Tibial artery (tissue), 4 donors: Measurements from ENCODE around the gene RNF11.
A peak's percentile ranks its signal among the peaks of the same experiment; 100 is the strongest.

Experiments used
- DNase-seq, 2 donors: peaks; one replicate each; pipeline ENCODE4 v3.0.0-alpha.2; 2019
- H3K27ac ChIP-seq, 2 donors: fragments of 200-600 bp; sonication (generic) in 1 of 2; 1 replicate in 1 of 2; 2 replicates in 1 of 2; pipeline ENCODE4 v1.5.1; 2018 to 2019; ENCODE audit warnings: mild to moderate bottlenecking in 1 of 2
- H3K27me3 ChIP-seq, 2 donors: fragments of 200-600 bp; sonication (generic) in 1 of 2; one replicate each; pipeline versions ENCODE4 v1.5.1 to v1.6.0; 2016 to 2019
- H3K36me3 ChIP-seq, 3 donors: fragments of 200-600 bp; sonication (generic) in 2 of 3; one replicate each; pipeline ENCODE4 v1.5.1; 2016 to 2019; ENCODE audit warnings: mild to moderate bottlenecking in 2 of 3
- H3K4me1 ChIP-seq, 4 donors: fragments of 200-600 bp; sonication (generic) in 2 of 4; 1 replicate in 3 of 4; 2 replicates in 1 of 4; pipeline ENCODE4 v1.5.1; 2016 to 2019
- H3K4me3 ChIP-seq, 2 donors: fragments of 200-600 bp; sonication (generic) in 1 of 2; 1 replicate in 1 of 2; 2 replicates in 1 of 2; pipeline ENCODE4 v1.5.1; 2018 to 2019; ENCODE audit warnings: mild to moderate bottlenecking in 2 of 2
- H3K9me3 ChIP-seq, 3 donors: fragments of 200-600 bp; sonication (generic) in 1 of 3; one replicate each; pipeline ENCODE4 v1.5.1; 2016 to 2019
- CTCF ChIP-seq, 2 experiments: fragments of 200-600 bp in 1 of 2; fragments of 450-650 bp in 1 of 2; IDR thresholded peaks; one replicate each; pipeline ENCODE4 v1.5.1; 2017 to 2019; ENCODE audit warnings: antibody characterized with exemption in 2 of 2, mild to moderate bottlenecking in 1 of 2, moderate library complexity in 1 of 2
- intact Hi-C: fragments of 100-400 bp; cut with DNase I; formaldehyde crosslinking; loops from one replicate; pipeline ENCODE4 v1.15.0; 2023; ENCODE audit warnings: low total_unique reads

Gene RNF11

DNA sequence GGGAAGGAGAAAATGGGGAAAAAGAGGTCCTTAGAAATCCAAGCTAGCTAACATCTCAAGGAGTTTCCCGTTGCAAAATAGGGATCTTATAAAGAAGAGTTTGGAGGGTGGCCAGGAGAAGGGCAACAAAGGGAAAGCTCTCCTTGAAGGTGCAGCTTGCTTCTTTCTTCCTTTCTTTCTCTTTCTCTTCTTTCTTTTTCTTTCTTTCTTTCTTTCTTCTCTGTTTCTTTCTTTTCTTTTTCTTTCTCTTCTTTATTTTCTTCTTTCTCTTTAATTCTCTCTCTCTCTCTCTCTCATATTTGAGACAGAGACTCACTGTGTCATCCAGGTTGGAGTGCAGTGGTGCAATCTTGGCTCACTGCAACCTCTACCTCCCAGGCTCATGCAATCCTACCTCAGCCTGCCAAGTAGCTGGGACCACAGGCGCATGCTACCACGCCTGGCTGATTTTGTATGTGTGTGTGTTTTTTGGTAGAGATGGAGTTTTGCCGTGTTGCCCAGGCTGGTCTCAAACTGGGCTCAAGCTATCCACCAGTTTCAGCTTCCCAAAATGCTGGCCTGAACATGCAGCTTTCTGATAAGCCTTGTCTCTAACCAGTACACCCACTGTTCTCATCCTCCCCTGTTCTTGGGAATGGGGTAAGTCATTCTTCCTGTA lies 44.4 kb downstream of the RNF11 start:
- no peak for DNase-seq
- Histone ChIP-seq H3K27me3 (no peaks in the 10 kb centered on the region), H3K4me3 (no peak overlapping the region), H3K27ac (no peak overlapping the region), H3K9me3 (no peaks in the 10 kb centered on the region), H3K36me3 (peaks cover 0 to 12% (median 5%) of the 10 kb centered on the region in 3 donors), H3K4me1 (peaks cover 0 to 20% (median 10%) of the 10 kb centered on the region in 4 donors)
- no peak for TF ChIP-seq CTCF (IDR thresholded peaks at IDR 0.05)
- intact Hi-C loops: no loop called here

DNA sequence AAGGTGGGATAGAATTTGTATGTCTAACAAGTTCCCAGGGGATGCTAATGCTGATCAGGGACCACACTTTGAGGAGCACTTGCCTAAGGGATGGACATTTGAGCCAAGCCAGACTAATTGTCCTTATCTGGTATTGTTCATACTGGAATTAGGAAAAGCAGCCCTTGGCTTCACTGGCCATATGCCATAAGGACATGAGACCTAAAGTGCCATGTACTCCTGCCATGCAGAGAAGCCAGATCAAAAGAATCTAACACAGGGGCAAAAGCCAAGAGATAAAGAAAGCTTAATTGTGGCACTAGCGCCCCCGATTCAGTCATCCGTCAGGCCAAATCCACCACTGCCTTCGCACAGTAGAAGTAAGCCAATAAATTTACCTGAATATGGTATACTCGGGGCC lies 45.7 kb downstream of the RNF11 start:
- Histone ChIP-seq H3K9me3 (no peaks in the 10 kb centered on the region), H3K4me3 (no peak overlapping the region), H3K27ac (peak overlapping the region in 1 of 2 donors; percentile 52), H3K4me1 (peaks cover 0 to 20% (median 10%) of the 10 kb centered on the region in 4 donors), H3K36me3 (peaks cover 0 to 9% (median 0%) of the 10 kb centered on the region in 3 donors), H3K27me3 (no peaks in the 10 kb centered on the region)
- TF ChIP-seq CTCF (IDR thresholded peaks at IDR 0.05): no peak
- DNase-seq: no peak
- intact Hi-C loops: no loop called here

DNA sequence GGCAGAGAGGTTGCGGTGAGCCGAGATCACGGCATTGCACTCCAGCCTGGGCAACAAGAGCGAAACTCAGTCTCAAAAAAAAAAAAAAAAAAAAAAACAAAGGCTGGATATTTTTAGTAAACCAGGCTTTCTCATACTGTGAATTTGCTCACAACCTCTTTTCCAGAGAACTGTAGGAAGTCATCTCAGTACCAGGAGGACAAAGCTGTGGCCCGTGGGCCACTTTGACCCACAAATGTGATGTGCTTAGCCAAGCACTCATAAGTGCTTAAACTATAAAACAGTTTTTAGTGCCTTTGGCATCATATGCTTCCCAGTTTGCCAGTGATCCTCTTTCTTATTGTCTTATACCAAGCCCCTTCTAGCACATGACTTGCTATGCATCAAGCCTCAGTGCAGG lies 46.5 kb downstream of the RNF11 start:
- Histone ChIP-seq H3K9me3 (no peaks in the 10 kb centered on the region), H3K4me1 (peaks cover 0 to 20% (median 10%) of the 10 kb centered on the region in 4 donors), H3K27me3 (no peaks in the 10 kb centered on the region), H3K36me3 (peaks cover 0 to 2% (median 0%) of the 10 kb centered on the region in 3 donors), H3K27ac (peak overlapping the region in 1 of 2 donors; percentile 52), H3K4me3 (peak overlapping the region in 1 of 2 donors; percentile 24)
- intact Hi-C loops: no loop called here
- DNase-seq: no peak
- no peak for TF ChIP-seq CTCF (IDR thresholded peaks at IDR 0.05)

DNA sequence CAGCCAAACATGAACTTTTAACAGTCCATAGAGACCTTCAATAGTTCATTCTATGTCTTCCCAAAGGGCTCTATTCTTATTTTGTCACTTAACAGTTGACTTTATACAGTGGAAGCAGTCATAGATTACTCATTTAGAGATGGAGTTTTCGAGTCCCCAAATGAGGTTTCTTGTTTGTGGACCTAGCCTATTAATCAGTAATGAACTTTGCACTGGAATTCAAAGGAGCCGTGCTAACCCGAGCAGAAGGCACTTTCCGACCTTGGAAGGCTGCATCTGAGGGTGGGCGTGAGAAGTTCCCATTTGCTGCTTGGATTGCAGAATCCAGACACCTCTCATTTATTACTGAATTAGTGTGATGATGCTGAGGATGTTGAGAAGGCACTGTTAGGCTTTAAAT lies 47.9 kb downstream of the RNF11 start:
- peaks cover 0 to 20% (median 10%) of the 10 kb centered on the region in 4 donors for H3K4me1 ChIP-seq
- TF ChIP-seq CTCF (IDR thresholded peaks at IDR 0.05): no peak
- H3K4me3 ChIP-seq: no peak overlapping the region
- H3K27me3 ChIP-seq: no peaks in the 10 kb centered on the region
- no peaks in the 10 kb centered on the region for H3K9me3 ChIP-seq
- peaks cover 0 to 11% (median 0%) of the 10 kb centered on the region in 3 donors for H3K36me3 ChIP-seq
- no peak overlapping the region for H3K27ac ChIP-seq
- intact Hi-C loops: no loop called here
- no peak for DNase-seq

DNA sequence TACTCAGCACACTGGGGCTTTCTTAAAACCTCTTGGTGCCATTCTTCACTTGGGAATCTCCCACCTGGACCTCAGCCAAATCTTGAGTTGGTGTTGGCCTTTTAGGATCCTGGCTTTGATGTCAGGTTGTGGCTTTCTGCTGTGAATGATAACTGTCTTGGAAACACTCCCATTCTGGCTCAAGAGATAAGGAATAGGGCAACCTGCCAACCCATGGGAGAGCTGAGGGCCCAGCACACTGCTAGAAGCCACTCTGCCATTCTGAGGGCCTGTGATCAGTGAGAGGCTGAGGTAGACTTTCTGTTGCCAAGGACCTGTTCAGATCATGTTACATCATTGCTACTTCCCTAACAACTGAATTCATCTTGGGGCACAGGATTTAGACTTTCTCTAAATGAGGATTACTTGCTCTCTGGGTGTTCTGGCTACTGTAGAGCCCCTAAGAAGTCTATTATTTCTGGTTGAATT lies 48.4 kb downstream of the RNF11 start:
- no peak overlapping the region for H3K27ac ChIP-seq
- intact Hi-C loops: no loop called here

More for the DNA sequence above, 48.4 kb downstream of the RNF11 start:
- peaks cover 0 to 11% (median 0%) of the 10 kb centered on the region in 3 donors for H3K36me3 ChIP-seq
- H3K9me3 ChIP-seq: no peaks in the 10 kb centered on the region
- no peaks in the 10 kb centered on the region for H3K27me3 ChIP-seq
- H3K4me1 ChIP-seq: peaks cover 0 to 20% (median 10%) of the 10 kb centered on the region in 4 donors
- no peak for TF ChIP-seq CTCF (IDR thresholded peaks at IDR 0.05)
- no peak for DNase-seq
- H3K4me3 ChIP-seq: no peak overlapping the region
